Measurements from ENCODE around the gene UNK. TPM values are rescaled to one million over a fixed set of nuclear protein-coding genes. Genes with fewer than 3 reads are reported as not detected.

UNK gene
- total and polyA plus RNA-seq, 2 of the 13 experiments (the other 11 are each of a cell fraction or from before 2014, with no cell fraction given), result 31.6 to 33.0 TPM

- TF ChIP-seq MTA1 (CRISPR knock-in tag; IDR thresholded peaks at IDR 0.05; ENCODE audit: borderline replicate concordance) (no peak), ZNF232 (CRISPR knock-in tag; IDR thresholded peaks at IDR 0.05; ENCODE audit: borderline replicate concordance) (no peak), NRL (CRISPR knock-in tag; IDR thresholded peaks at IDR 0.05; ENCODE audit: borderline replicate concordance) (no peak), POGK (CRISPR knock-in tag; conservative IDR thresholded peaks at IDR 0.05) (no peak), NFAT5 (CRISPR knock-in tag; IDR thresholded peaks at IDR 0.05) (no peak), TCF12 (IDR thresholded peaks at IDR 0.05) (no peak), TCF12 (CRISPR knock-in tag; IDR thresholded peaks at IDR 0.05) (no peak)
- TF ChIP-seq, protein P1, sequence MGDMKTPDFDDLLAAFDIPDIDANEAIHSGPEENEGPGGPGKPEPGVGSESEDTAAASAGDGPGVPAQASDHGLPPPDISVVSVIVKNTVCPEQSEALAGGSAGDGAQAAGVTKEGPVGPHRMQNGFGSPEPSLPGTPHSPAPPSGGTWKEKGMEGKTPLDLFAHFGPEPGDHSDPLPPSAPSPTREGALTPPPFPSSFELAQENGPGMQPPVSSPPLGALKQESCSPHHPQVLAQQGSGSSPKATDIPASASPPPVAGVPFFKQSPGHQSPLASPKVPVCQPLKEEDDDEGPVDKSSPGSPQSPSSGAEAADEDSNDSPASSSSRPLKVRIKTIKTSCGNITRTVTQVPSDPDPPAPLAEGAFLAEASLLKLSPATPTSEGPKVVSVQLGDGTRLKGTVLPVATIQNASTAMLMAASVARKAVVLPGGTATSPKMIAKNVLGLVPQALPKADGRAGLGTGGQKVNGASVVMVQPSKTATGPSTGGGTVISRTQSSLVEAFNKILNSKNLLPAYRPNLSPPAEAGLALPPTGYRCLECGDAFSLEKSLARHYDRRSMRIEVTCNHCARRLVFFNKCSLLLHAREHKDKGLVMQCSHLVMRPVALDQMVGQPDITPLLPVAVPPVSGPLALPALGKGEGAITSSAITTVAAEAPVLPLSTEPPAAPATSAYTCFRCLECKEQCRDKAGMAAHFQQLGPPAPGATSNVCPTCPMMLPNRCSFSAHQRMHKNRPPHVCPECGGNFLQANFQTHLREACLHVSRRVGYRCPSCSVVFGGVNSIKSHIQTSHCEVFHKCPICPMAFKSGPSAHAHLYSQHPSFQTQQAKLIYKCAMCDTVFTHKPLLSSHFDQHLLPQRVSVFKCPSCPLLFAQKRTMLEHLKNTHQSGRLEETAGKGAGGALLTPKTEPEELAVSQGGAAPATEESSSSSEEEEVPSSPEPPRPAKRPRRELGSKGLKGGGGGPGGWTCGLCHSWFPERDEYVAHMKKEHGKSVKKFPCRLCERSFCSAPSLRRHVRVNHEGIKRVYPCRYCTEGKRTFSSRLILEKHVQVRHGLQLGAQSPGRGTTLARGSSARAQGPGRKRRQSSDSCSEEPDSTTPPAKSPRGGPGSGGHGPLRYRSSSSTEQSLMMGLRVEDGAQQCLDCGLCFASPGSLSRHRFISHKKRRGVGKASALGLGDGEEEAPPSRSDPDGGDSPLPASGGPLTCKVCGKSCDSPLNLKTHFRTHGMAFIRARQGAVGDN (CRISPR knock-in tag; IDR thresholded peaks at IDR 0.05), result no peak
Measured at GRCh38 chr17:75824050-75824552, 39.5 kb downstream of the UNK start (continued).

All from HepG2 (cell line).